Calu3 (cell line): Measurements from ENCODE around the gene UQCC2. TPM values are rescaled to one million over a fixed set of nuclear protein-coding genes. Genes with fewer than 3 reads are reported as not detected.
A peak's percentile ranks its signal among the peaks of the same experiment; 100 is the strongest.

ENCODE experiments used
- BruUV-seq: library from RNA; stranded (reverse); fragments of 400-500 nt; replicated peaks from 2 replicates; lab custom pipeline; 2021; lab: Mats Ljungman, UMichigan
- CTCF ChIA-PET: fragments of 300-600 bp; sonication (Branson Sonifier 250); formaldehyde crosslinking; loops from one replicate; lab custom pipeline; 2022; ENCODE audit warnings: antibody characterized with exemption; lab: Charles Lee
- DNase-seq: peaks from one replicate; pipeline ENCODE4 v3.0.0; 2022
- H3K27ac Mint-ChIP-seq: one replicate; pipeline ENCODE4 v1.8.0; 2022; ENCODE audit warnings: mixed read lengths; ENCODE audit not compliant: unreplicated experiment
- H3K27me3 Mint-ChIP-seq: one replicate; pipeline ENCODE4 v1.8.0; 2022; ENCODE audit warnings: mixed read lengths; ENCODE audit not compliant: unreplicated experiment
- H3K36me3 Mint-ChIP-seq: one replicate; pipeline ENCODE4 v1.8.0; 2022; ENCODE audit warnings: mild to moderate bottlenecking, moderate library complexity, mixed read lengths; ENCODE audit not compliant: insufficient read depth, unreplicated experiment
- H3K4me1 Mint-ChIP-seq: one replicate; pipeline ENCODE4 v1.8.0; 2022; ENCODE audit warnings: mild to moderate bottlenecking, low read depth, mixed read lengths; ENCODE audit not compliant: unreplicated experiment
- H3K4me3 Mint-ChIP-seq: one replicate; pipeline ENCODE4 v1.8.0; 2022; ENCODE audit warnings: mild to moderate bottlenecking, low read depth, moderate library complexity, mixed read lengths; ENCODE audit not compliant: unreplicated experiment
- H3K9me3 Mint-ChIP-seq: one replicate; pipeline ENCODE4 v1.8.0; 2022; ENCODE audit warnings: low read depth, mixed read lengths; ENCODE audit not compliant: unreplicated experiment
- intact Hi-C: fragments of 100-400 bp; cut with micrococcal nuclease; formaldehyde crosslinking; loops from one replicate; pipeline ENCODE4 v1.10.0; 2022; ENCODE audit not compliant: unreplicated experiment
- total RNA-seq: library from RNA; stranded (reverse); gene quantifications from 2 replicates; pipeline ENCODE4 v1.2.3, GENCODE V29; 2022
- TF ChIP-seq, protein P1 (sequence below): fragments of 200-600 bp; IDR thresholded peaks from one replicate; pipeline ENCODE4 v1.8.0; 2022; ENCODE audit warnings: antibody characterized with exemption; ENCODE audit not compliant: unreplicated experiment

Gene UQCC2
- total RNA-seq, 1 experiment from 2014 or later, result 142 TPM

DNA sequence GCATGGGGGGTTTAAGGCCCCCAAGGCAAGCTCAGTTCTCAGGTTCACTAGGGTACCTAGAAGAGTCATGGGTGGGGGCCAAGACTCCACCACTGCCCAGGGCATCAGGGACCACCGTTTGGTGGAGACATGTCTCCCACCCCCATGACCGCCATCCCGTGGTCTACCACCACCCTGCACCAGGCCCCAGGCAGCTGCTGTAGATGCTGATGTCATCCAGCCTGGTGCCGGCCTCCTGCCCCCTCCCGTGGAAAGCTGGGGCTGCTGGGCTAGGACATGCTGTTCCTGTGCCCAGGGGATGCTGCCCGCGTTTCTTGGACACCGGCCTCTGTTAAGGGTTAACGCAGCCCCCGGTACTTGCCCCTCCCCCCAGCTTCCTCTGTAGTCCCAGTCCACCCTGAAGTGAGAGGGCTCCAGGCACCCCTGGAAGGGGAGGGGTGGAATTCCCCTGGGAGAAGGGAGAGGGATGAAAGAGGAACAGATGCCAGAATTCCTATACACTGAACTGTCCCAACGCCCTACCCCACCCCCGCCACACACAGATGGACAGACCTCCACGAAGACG, 34.6 kb upstream of the UQCC2 start:
- Mint-ChIP-seq H3K27ac (no peak overlapping the region), H3K4me3 (no peak overlapping the region), H3K27me3 (peaks cover 38% of the 10 kb centered on the region), H3K4me1 (peaks cover 29% of the 10 kb centered on the region), H3K9me3 (no peaks in the 10 kb centered on the region), H3K36me3 (no peaks in the 10 kb centered on the region)
- intact Hi-C loops, result no loop called here
- TF ChIP-seq, protein P1, sequence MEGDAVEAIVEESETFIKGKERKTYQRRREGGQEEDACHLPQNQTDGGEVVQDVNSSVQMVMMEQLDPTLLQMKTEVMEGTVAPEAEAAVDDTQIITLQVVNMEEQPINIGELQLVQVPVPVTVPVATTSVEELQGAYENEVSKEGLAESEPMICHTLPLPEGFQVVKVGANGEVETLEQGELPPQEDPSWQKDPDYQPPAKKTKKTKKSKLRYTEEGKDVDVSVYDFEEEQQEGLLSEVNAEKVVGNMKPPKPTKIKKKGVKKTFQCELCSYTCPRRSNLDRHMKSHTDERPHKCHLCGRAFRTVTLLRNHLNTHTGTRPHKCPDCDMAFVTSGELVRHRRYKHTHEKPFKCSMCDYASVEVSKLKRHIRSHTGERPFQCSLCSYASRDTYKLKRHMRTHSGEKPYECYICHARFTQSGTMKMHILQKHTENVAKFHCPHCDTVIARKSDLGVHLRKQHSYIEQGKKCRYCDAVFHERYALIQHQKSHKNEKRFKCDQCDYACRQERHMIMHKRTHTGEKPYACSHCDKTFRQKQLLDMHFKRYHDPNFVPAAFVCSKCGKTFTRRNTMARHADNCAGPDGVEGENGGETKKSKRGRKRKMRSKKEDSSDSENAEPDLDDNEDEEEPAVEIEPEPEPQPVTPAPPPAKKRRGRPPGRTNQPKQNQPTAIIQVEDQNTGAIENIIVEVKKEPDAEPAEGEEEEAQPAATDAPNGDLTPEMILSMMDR, result no peak
- CTCF ChIA-PET, result interaction anchor here (0.6 to 2.7 kb wide), 3 partner anchors 15 to 664 kb away, joined by 3 to 11 read pairs (median 5); partner anchors contain the start of gene UQCC2
- BruUV-seq, result no TSS peak
- no peak for DNase-seq

DNA sequence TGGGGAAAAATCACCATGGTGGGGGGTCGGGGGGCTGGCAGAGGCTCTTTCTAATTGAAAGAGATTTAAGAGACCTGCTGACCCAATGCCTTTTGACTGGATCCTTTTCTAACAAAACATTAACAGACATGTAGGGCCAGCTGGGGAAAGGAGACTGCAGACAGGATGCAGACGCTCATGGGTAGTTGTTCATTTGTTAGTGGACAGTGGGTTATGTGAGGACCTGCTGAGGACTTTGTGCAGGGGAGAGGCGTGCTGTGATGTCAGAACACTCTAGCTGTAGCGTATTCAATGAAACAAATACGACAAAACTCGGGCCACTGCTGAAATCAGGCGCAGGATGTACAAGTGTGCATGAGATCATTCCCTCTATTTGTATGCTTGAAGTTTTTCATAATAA, 34.0 kb upstream of the UQCC2 start:
- no TSS peak for BruUV-seq
- Mint-ChIP-seq H3K27ac (no peak overlapping the region), H3K36me3 (no peaks in the 10 kb centered on the region), H3K9me3 (no peaks in the 10 kb centered on the region), H3K4me1 (peaks cover 31% of the 10 kb centered on the region), H3K4me3 (no peak overlapping the region), H3K27me3 (peaks cover 37% of the 10 kb centered on the region)
- TF ChIP-seq, protein P1, result no peak
- DNase-seq, result no peak
- CTCF ChIA-PET, result interaction anchor here (0.6 to 2.7 kb wide), 2 partner anchors 34 to 664 kb away, joined by 3 to 11 read pairs; partner anchors contain the start of gene UQCC2
- intact Hi-C loops, result loop anchor here (2.0 kb wide), 1 partner anchor 13 kb away; no protein-coding TSS in a partner anchor

DNA sequence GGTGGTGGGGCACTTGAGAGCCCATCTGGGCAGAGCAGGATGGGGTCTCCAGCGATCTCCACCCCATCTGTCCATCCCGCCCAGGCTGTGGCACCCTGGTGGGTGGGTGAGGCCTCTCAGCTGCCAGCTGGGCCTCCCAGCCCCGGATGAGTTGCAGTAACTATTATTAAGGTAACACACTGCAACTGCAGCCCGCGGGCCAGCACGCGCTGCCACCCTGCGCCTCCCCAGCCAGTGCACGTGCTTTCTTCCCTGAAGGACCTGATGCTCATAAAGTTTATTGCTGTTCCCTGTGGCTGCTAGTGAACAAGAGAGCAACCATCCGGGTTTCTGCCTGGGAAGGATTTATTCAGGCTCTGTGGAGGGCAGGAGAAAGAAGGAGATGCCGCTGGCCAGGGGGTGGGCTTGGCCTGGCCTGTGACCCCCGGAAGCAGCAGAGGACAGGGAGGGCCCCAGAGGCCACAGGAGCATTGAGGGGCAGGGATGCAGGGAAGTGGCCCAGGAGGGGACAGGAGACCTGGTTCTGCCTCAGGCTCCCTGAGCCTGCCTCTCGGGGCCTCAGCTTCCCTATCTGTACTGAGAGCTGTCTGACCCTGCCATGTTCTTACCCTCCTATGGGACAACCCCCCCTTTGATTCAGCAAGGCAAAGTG, 33.5 kb upstream of the UQCC2 start:
- TF ChIP-seq, protein P1, result no peak
- BruUV-seq, result no TSS peak
- H3K4me1 Mint-ChIP-seq, result peaks cover 36% of the 10 kb centered on the region
- H3K4me3 Mint-ChIP-seq, result no peak overlapping the region
- H3K27me3 Mint-ChIP-seq, result peaks cover 32% of the 10 kb centered on the region
- no peaks in the 10 kb centered on the region for H3K36me3 Mint-ChIP-seq
- DNase-seq, result no peak
- CTCF ChIA-PET, result interaction anchor here (0.6 to 2.9 kb wide), 10 partner anchors 10 to 347 kb away, joined by 3 to 29 read pairs (median 5); partner anchors contain the start of gene UQCC2
- no peak overlapping the region for H3K27ac Mint-ChIP-seq
- no peaks in the 10 kb centered on the region for H3K9me3 Mint-ChIP-seq
- intact Hi-C loops, result loop anchor here (1.0 to 2.0 kb wide), 2 partner anchors 14 to 29 kb away; no protein-coding TSS in a partner anchor

DNA sequence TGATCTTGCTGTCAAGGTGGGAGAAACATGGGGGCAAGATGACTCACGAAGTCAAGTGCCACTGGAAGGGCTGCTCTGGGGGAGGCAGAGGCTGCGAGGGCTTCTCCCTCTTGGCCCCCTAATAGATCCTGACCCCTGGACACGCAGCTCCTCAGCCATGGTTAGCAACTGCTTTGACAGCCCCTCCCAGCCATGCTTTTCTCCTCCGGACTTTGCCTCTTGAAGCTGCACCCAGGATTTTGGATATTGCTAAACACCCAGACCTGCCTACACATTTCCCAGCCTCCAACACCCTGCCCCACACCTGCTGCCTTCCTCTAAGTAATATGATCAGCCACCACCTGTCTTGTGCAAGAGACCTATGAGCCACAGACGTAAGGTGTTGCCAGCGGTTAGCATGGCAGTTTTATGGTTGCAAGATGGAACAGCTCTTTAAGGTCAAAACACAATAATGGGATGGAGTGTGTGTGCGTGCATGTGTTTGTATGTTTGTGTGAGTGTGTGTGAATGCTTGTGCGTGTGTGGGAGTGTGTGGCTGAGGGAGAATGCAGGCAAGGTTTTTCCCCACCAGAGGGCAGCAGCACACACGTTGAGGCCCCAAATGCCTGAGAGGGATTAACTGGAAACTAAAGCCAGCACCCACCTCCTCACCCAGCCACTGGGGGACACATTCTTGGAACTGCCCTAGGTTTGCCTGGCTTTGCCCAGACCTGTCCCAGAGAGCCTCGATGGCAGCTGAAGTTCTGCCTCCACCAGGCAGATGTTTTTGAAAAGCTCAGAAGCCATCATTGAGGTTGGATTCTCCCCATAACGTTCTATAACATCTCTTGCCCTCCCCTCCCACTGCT, 32.7 kb upstream of the UQCC2 start:
- peak; percentile 89 for DNase-seq

More for the DNA sequence above, 32.7 kb upstream of the UQCC2 start:
- TF ChIP-seq, protein P1, result peak; percentile 99
- no peaks in the 10 kb centered on the region for H3K9me3 Mint-ChIP-seq
- no peaks in the 10 kb centered on the region for H3K36me3 Mint-ChIP-seq
- peaks cover 24% of the 10 kb centered on the region for H3K27me3 Mint-ChIP-seq
- H3K27ac Mint-ChIP-seq, result peak overlapping the region; percentile 15
- intact Hi-C loops, result loop anchor here (1.0 to 2.0 kb wide), 2 partner anchors 15 to 28 kb away; no protein-coding TSS in a partner anchor
- CTCF ChIA-PET, result interaction anchor here (0.6 to 2.9 kb wide), 14 partner anchors 9 to 348 kb away, joined by 3 to 29 read pairs (median 4); partner anchors contain the start of genes BAK1 and UQCC2
- no TSS peak for BruUV-seq
- peaks cover 39% of the 10 kb centered on the region for H3K4me1 Mint-ChIP-seq
- peak overlapping the region; percentile 35 for H3K4me3 Mint-ChIP-seq
